Sigmoid colon (tissue), 4 donors: ENCODE measurements around the gene OTOR.

Experiments used
- EP300 ChIP-seq, 4 donors: sonication (generic); formaldehyde crosslinking; IDR thresholded peaks; one replicate each; pipeline ENCODE4 v1.6.1; 2017; ENCODE audit warnings: antibody characterized with exemption in 4 of 4
- POLR2A ChIP-seq, 2 donors: fragments of 450-650 bp; IDR thresholded peaks; one replicate each; pipeline ENCODE4 v1.6.1; 2016; ENCODE audit warnings: antibody characterized with exemption in 2 of 2, mild to moderate bottlenecking in 2 of 2, moderate library complexity in 2 of 2
- TF ChIP-seq, protein P1 (sequence below), 4 experiments: fragments of 450-650 bp in 3 of 4; fragments of 200-600 bp in 1 of 4; IDR thresholded peaks; one replicate each; pipeline ENCODE4 v1.5.1; 2016 to 2019; ENCODE audit warnings: antibody characterized with exemption in 4 of 4, mild to moderate bottlenecking in 3 of 4, moderate library complexity in 2 of 4

DNA sequence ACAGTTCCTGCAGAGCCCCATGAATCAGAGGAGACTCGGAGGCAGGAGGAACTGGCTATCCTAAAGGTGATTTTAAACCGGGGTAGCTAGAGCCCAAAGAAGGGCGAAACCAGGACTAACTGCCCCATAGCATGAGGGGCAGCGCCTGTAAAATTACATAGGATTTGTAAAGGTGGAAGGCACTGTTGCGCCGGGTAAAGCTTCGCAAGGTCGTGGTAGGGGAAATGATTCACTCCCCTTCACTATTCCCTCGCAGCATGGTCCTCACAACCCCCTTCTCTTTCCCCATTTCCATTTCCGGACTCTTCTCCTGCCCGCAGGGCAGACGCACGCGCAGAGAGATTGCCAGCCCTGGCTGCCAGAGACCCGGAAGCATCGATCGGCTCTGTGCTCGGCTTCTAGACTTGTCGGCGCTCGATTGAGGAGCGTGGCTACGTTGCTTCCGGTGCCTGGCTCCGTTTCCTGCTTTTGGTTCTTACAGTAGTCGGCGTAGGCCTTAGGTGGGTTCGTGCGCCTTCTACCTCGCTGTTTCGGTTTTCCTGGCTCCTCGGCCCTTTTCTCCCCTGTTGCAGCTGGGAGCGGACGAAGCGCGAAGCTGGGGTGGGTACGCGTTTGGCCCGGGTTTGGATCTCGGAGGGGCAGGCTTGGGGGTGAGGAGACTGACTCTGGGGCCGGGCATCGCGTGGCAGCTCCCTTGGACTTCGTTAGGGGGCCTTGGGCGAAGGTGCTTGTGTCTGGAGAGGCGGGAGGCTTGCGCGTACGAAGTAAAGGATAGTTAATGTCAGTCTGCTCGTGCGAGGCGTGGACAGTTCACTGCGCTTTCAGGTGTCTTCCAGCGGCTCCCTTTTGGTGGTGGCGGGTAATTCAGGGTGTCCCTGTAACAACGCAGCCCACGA, 18.3 kb upstream of the OTOR start, which contains the start of gene SNRPB2:
- TF ChIP-seq, protein P1, sequence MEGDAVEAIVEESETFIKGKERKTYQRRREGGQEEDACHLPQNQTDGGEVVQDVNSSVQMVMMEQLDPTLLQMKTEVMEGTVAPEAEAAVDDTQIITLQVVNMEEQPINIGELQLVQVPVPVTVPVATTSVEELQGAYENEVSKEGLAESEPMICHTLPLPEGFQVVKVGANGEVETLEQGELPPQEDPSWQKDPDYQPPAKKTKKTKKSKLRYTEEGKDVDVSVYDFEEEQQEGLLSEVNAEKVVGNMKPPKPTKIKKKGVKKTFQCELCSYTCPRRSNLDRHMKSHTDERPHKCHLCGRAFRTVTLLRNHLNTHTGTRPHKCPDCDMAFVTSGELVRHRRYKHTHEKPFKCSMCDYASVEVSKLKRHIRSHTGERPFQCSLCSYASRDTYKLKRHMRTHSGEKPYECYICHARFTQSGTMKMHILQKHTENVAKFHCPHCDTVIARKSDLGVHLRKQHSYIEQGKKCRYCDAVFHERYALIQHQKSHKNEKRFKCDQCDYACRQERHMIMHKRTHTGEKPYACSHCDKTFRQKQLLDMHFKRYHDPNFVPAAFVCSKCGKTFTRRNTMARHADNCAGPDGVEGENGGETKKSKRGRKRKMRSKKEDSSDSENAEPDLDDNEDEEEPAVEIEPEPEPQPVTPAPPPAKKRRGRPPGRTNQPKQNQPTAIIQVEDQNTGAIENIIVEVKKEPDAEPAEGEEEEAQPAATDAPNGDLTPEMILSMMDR (IDR thresholded peaks at IDR 0.05): no peak
- peak in 1 of 4 donors; percentile 7 for TF ChIP-seq EP300 (IDR thresholded peaks at IDR 0.05)
- peak; percentile 12 to 43 for TF ChIP-seq POLR2A (IDR thresholded peaks at IDR 0.05)
